VCaP (cell line): ENCODE results near the gene TRIM41.

Experiments used
- H3K27ac ChIP-seq: fragments of 450-650 bp; 2 replicates; pipeline ENCODE4 v1.5.1; 2017
- TF ChIP-seq, protein P1 (sequence below): fragments of 450-650 bp; conservative IDR thresholded peaks from 2 replicates; pipeline ENCODE4 v1.5.1; 2017; ENCODE audit warnings: mild to moderate bottlenecking, moderate library complexity

Gene TRIM41

DNA sequence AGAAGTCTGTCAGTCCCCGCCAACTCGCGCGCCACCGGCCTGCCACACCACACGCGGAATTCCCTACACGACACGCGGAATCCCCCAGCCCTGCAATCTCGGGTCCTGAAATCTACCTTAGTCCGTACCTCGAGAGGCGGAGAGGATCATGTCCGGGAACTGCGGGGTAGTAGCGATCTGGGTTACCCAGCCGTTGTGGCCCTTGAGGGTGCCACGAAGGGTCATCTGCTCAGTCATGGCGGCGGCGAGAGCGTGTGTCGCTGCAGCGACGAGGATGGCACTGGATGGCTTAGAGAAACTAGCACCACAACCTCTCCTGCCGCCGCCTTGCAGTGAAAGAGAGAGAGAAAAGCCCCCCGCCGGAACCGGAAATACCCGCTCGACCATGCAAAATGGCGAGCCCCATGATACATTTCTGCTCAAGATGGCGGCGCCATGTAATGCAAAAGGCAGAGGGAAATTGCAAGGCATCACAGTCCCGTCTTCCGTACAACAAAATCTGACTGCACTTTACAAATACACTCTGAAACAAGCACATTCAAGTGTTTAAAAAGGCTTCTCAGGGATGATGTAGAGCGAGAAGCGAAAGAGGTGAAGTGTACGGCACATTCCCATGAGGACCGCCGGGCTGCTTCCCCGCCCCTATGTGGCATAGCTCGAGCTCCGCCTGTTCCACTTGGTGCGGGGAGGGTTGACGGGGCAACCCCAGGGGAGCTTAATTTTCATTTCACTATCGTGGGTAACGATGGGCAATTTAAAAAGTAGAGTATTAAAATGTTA lies 20.7 kb downstream of the TRIM41 start, which contains the start of gene RACK1:
TSS of gene RACK1 (minus strand) at position 343 of the 780 bp plus-strand sequence. CDS start at position 237, 106 bp downstream.
- TF ChIP-seq, protein P1, sequence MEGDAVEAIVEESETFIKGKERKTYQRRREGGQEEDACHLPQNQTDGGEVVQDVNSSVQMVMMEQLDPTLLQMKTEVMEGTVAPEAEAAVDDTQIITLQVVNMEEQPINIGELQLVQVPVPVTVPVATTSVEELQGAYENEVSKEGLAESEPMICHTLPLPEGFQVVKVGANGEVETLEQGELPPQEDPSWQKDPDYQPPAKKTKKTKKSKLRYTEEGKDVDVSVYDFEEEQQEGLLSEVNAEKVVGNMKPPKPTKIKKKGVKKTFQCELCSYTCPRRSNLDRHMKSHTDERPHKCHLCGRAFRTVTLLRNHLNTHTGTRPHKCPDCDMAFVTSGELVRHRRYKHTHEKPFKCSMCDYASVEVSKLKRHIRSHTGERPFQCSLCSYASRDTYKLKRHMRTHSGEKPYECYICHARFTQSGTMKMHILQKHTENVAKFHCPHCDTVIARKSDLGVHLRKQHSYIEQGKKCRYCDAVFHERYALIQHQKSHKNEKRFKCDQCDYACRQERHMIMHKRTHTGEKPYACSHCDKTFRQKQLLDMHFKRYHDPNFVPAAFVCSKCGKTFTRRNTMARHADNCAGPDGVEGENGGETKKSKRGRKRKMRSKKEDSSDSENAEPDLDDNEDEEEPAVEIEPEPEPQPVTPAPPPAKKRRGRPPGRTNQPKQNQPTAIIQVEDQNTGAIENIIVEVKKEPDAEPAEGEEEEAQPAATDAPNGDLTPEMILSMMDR: no peak

GRCh38 chr5:181245427-181246275 lies 22.6 kb downstream of the TRIM41 start:
- TF ChIP-seq, protein P1: no peak
- peak overlapping the region; percentile 98 for H3K27ac ChIP-seq

More for the DNA sequence above, 20.7 kb downstream of the TRIM41 start, which contains the start of gene RACK1:
- peak within 1 kb of the TSS; percentile 98 for H3K27ac ChIP-seq

GRCh38 chr5:181246276-181247049 lies 23.4 kb downstream of the TRIM41 start:
- H3K27ac ChIP-seq: peak overlapping the region; percentile 98
- TF ChIP-seq, protein P1: no peak

GRCh38 chr5:181248277-181248676 lies 25.2 kb downstream of the TRIM41 start:
- TF ChIP-seq, protein P1: no peak
- peak overlapping the region; percentile 98 for H3K27ac ChIP-seq

GRCh38 chr5:181255276-181255675 lies 32.2 kb downstream of the TRIM41 start:
- no peak overlapping the region for H3K27ac ChIP-seq
- TF ChIP-seq, protein P1: no peak

GRCh38 chr5:181255836-181256578 lies 32.9 kb downstream of the TRIM41 start:
- H3K27ac ChIP-seq: no peak overlapping the region
- TF ChIP-seq, protein P1: no peak
